Transverse colon (tissue), 4 donors: ENCODE measurements around the gene GARIN5B. TPM values are rescaled to one million over a fixed set of nuclear protein-coding genes. Genes with fewer than 3 reads are reported as not detected.

Source experiments
- DNase-seq: peaks from one replicate; pipeline ENCODE4 v3.0.0-alpha.2; 2019
- H3K27ac ChIP-seq, 4 donors: fragments of 200-600 bp; sonication (generic); 2 replicates each; pipeline ENCODE4 v1.5.1; 2016 to 2018; ENCODE audit warnings: inconsistent platforms in 4 of 4
- H3K27me3 ChIP-seq: fragments of 200-600 bp; sonication (generic); 2 replicates; pipeline ENCODE4 v1.5.1; 2017; ENCODE audit warnings: inconsistent platforms
- H3K36me3 ChIP-seq, 4 donors: fragments of 200-600 bp; sonication (generic); 2 replicates each; pipeline ENCODE4 v1.5.1; 2017 to 2019; ENCODE audit warnings: inconsistent platforms in 4 of 4
- H3K4me1 ChIP-seq, 4 donors: fragments of 200-600 bp; sonication (generic); 2 replicates each; pipeline ENCODE4 v1.5.1; 2017 to 2020; ENCODE audit warnings: inconsistent platforms in 4 of 4
- H3K4me3 ChIP-seq, 4 donors: fragments of 200-600 bp; sonication (generic); 1 replicate in 1 of 4; 2 replicates in 3 of 4; pipeline versions ENCODE4 v1.5.1 to v1.6.1; 2017 to 2019; ENCODE audit warnings: inconsistent platforms in 4 of 4
- H3K9me3 ChIP-seq, 2 donors: fragments of 200-600 bp; sonication (generic); 2 replicates each; pipeline ENCODE4 v1.5.1; 2017 to 2019; ENCODE audit warnings: inconsistent platforms in 2 of 2
- EP300 ChIP-seq: sonication (generic); formaldehyde crosslinking; IDR thresholded peaks from one replicate; pipeline ENCODE4 v1.6.1; 2017; ENCODE audit warnings: antibody characterized with exemption, low read depth
- POLR2A ChIP-seq: fragments of 450-650 bp; IDR thresholded peaks from one replicate; pipeline ENCODE4 v1.6.1; 2016; ENCODE audit warnings: antibody characterized with exemption, mild to moderate bottlenecking, moderate library complexity
- POLR2AphosphoS5 ChIP-seq, 3 donors: sonication (generic); formaldehyde crosslinking; IDR thresholded peaks; one replicate each; pipeline ENCODE4 v1.6.1; 2016; ENCODE audit warnings: antibody characterized with exemption in 3 of 3
- WGBS, 2 donors: methylation state at CpG; one replicate each; pipeline ENCODE4 v1.1.5; 2018; ENCODE audit warnings: low coverage in 1 of 2; 5-methylcytosine and 5-hydroxymethylcytosine counted together
- in situ Hi-C, 4 donors: fragments of 200-750 bp; cut with MboI; loops; one replicate each; pipeline versions ENCODE4 v1.15.0 to v1.15.1; 2017; ENCODE audit warnings: low sequenced_read_pairs in 3 of 4, low pct_ligation_motif_present in 1 of 4, low pct_unique_long_range_greater_than_20kb in 1 of 4
- intact Hi-C: fragments of 100-400 bp; cut with DNase I; formaldehyde crosslinking; loops from one replicate; pipeline ENCODE4 v1.15.1; 2023; ENCODE audit warnings: low total_unique reads
- total RNA-seq, 4 donors: library from RNA; depleted of rRNA; stranded (reverse); fragments of >200 nt; gene quantifications; one replicate each; pipeline ENCODE4 v1.1.0, GENCODE V29; 2016
- TF ChIP-seq, protein P1 (sequence below), 5 experiments: fragments of 200-600 bp in 3 of 5; fragments of 450-650 bp in 2 of 5; sonication (generic) in 3 of 5; IDR thresholded peaks; 1 replicate in 2 of 5; 2 replicates in 3 of 5; pipeline ENCODE4 v1.5.1; 2016 to 2017; ENCODE audit warnings: antibody characterized with exemption in 5 of 5, inconsistent platforms in 3 of 5, mild to moderate bottlenecking in 2 of 5, moderate library complexity in 1 of 5

Gene GARIN5B
- total RNA-seq, 4 donors from 2014 or later = not detected

DNA sequence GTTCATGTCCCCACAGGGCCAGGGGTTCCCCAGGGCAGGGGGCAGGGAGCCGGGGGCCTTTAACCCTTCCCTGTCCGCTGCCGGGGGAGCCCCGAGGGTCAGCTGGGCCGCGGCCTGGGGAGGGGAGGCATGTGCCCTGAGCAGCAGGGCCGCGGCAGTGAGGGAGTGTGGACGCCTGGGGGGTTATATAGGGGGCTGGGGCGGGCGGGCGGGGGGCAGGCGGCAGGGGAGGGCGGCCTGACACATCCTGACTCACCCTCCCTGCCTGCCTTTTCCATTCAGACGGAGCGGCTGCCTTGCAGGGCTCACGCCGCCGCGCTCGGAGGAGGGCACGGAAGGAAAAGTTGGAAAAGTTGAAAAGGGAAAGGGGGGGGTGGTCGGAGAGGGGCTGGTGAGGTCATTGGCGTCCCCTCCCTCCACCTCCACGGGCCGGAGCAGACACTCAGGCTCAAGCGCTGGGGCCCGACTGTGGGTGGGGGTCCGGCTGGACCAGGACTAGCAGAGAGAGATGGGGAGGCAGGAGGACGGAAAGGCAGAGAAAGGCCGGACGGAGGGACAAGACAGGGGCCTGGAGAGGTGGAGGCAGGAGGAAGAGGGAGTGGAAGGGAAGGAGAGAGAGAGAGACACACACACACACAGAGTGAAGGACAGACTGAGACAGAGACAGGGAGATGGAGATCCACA is 7.4 kb upstream of the GARIN5B start, which contains the start of gene IL11:
IL11 (minus strand) TSS at position 159 of the 684 bp plus-strand sequence; CDS start at position 6, 153 bp downstream.
- peak within 1 kb of the TSS in 2 of 4 donors; percentile 19 to 44 for H3K4me3 ChIP-seq
- intact Hi-C loops (no loop called here), in situ Hi-C loops (no loop called here)
- WGBS, 2 donors = 9 to 15% methylated on average over 11 to 29 of the region's 32 CpGs
- no peaks in the 10 kb centered on the region for H3K36me3 ChIP-seq
- peaks cover 81% of the 10 kb centered on the region for H3K27me3 ChIP-seq
- no peaks in the 10 kb centered on the region for H3K9me3 ChIP-seq
- H3K4me1 ChIP-seq = peaks cover 3 to 27% (median 18%) of the 10 kb centered on the region in 4 donors
- H3K27ac ChIP-seq = peak within 1 kb of the TSS in 1 of 4 donors; percentile 41
- no peak for TF ChIP-seq POLR2A
- no peak for TF ChIP-seq POLR2AphosphoS5 (IDR thresholded peaks at IDR 0.05)
- TF ChIP-seq, protein P1, sequence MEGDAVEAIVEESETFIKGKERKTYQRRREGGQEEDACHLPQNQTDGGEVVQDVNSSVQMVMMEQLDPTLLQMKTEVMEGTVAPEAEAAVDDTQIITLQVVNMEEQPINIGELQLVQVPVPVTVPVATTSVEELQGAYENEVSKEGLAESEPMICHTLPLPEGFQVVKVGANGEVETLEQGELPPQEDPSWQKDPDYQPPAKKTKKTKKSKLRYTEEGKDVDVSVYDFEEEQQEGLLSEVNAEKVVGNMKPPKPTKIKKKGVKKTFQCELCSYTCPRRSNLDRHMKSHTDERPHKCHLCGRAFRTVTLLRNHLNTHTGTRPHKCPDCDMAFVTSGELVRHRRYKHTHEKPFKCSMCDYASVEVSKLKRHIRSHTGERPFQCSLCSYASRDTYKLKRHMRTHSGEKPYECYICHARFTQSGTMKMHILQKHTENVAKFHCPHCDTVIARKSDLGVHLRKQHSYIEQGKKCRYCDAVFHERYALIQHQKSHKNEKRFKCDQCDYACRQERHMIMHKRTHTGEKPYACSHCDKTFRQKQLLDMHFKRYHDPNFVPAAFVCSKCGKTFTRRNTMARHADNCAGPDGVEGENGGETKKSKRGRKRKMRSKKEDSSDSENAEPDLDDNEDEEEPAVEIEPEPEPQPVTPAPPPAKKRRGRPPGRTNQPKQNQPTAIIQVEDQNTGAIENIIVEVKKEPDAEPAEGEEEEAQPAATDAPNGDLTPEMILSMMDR (IDR thresholded peaks at IDR 0.05) = no peak
- no peak for TF ChIP-seq EP300
- DNase-seq = no peak

DNA sequence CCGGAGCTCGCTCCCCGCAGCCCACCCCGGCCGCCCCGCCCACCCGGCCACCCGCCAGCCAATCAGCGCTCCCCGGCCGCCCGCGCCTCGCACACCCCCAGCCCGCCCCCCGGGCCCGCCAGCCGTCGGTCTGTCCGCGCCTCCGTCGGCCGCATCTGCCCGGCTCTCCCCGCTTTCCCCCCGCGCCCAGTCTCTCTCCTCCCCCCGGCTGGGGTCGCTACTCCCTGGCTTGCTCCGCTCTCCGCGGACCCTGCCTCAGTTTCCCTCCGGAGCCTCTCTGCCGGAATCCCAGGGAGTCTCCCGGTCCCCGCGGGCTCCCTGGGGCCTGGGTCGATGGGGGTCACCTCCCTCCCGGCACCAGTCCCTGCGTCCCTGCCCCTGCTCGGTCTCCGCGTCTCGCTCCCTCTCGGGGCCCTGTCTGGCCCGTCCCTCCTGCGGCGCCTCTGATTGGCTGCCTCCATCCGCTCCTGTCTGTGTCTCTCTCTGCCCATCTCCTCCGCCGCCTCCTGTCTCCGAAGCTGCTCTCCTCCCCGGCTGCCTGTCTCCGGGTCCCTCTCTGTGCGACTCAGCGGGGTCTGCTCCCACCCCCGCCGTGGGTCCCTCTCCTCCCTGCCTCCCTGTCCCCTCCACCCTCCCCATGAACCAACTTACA is 6.7 kb upstream of the GARIN5B start:
- peak overlapping the region in 1 of 4 donors; percentile 41 for H3K27ac ChIP-seq
- peaks cover 3 to 27% (median 18%) of the 10 kb centered on the region in 4 donors for H3K4me1 ChIP-seq
- WGBS, 2 donors = 2% methylated on average over 33 of the region's 59 CpGs; no CpG with 5 or more reads in 1 of the 2 donors
- no peak for DNase-seq
- no peaks in the 10 kb centered on the region for H3K9me3 ChIP-seq
- H3K27me3 ChIP-seq = peaks cover 77% of the 10 kb centered on the region
- H3K36me3 ChIP-seq = no peaks in the 10 kb centered on the region
- in situ Hi-C loops (no loop called here), intact Hi-C loops (no loop called here)
- TF ChIP-seq, protein P1 (IDR thresholded peaks at IDR 0.05) = no peak
- no peak for TF ChIP-seq EP300
- TF ChIP-seq POLR2A = no peak
- TF ChIP-seq POLR2AphosphoS5 (IDR thresholded peaks at IDR 0.05) = no peak
- peak overlapping the region in 2 of 4 donors; percentile 19 to 44 for H3K4me3 ChIP-seq

DNA sequence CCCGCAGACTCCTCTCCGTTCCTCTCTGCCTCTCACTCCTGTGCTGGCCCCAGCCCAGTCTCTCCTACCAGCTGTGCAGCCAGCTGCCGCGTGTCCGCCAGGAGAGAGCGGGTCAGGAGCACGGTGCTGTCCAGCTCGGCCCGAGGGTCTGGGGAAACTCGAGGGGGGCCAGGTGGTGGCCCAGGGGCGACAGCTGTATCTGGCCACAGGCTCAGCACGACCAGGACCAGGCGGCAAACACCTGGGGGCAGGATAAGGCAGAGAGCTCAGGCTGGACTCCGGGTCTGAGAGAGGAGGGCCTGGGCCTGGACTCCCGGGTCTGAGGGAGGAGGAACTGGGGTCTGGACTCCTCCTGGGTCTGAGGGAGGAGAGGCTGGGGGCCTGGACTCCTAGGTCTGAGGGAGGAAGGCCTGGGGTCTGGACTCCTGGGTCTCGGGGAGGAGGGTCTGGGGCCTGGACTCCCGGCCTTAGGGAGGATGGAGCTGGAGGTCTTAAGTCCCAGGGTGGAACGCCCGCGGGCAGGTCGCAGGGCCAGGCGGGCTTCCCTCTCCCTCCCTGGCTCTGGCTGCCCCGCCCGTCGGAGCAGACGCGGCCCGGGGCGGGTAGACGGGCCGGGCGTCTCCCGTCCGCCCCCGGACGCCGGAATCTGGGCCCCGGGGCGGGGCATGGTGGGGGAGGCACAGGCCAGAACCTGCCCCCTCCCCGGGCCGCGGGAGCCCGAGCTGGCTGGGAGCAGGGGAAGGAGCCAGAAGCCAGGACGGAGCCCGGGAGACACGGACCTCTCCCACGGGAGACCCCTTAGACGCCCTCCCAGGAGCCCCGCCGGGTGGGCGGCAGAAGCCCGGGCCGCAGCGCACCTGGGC is 5.9 kb upstream of the GARIN5B start:
- intact Hi-C loops = no loop called here
- Histone ChIP-seq H3K4me1 (peaks cover 3 to 22% (median 15%) of the 10 kb centered on the region in 4 donors), H3K27ac (no peak overlapping the region), H3K27me3 (peaks cover 69% of the 10 kb centered on the region), H3K36me3 (no peaks in the 10 kb centered on the region), H3K4me3 (peak overlapping the region in 2 of 4 donors; percentile 12 to 35), H3K9me3 (no peaks in the 10 kb centered on the region)
- TF ChIP-seq, protein P1 (IDR thresholded peaks at IDR 0.05) = no peak
- no peak for TF ChIP-seq POLR2AphosphoS5 (IDR thresholded peaks at IDR 0.05)
- no peak for TF ChIP-seq EP300
- no peak for TF ChIP-seq POLR2A
- in situ Hi-C loops = no loop called here
- 8% methylated on average over 48 of the region's 54 CpGs; no CpG with 5 or more reads in 1 of the 2 donors for WGBS, 2 donors
- no peak for DNase-seq

DNA sequence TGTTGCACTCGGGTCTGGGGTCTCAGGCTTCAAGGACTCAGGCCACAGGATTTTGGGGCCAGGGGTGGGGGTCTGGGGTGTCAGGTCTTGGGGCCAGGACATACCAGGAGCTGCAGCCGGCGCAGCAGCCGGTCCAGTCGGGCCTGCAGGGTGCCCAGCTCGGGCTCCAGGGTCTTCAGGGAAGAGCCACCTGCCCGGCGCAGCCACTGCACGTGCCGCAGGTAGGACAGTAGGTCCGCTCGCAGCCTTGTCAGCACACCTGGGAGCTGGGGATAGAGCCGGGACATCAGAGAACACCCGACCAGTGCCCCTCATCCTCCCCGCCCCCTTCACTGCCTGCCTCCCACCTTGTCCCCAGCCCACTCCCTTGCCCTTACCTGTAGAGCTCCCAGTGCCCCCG is 5.0 kb upstream of the GARIN5B start:
- H3K27me3 ChIP-seq = peaks cover 61% of the 10 kb centered on the region
- H3K36me3 ChIP-seq = no peaks in the 10 kb centered on the region
- 72% methylated on average over 10 of the region's 16 CpGs; no CpG with 5 or more reads in 1 of the 2 donors for WGBS, 2 donors
- no peaks in the 10 kb centered on the region for H3K9me3 ChIP-seq
- in situ Hi-C loops = no loop called here
- no peak overlapping the region for H3K27ac ChIP-seq
- intact Hi-C loops = no loop called here
- DNase-seq = no peak
- TF ChIP-seq POLR2AphosphoS5 (IDR thresholded peaks at IDR 0.05) (no peak), EP300 (no peak), POLR2A (no peak)
- TF ChIP-seq, protein P1 (IDR thresholded peaks at IDR 0.05) = no peak
- H3K4me1 ChIP-seq = peaks cover 3 to 17% (median 14%) of the 10 kb centered on the region in 4 donors
- no peak overlapping the region for H3K4me3 ChIP-seq
